Gastrocnemius medialis (tissue), 4 donors: ENCODE results near the gene C1QTNF8. TPM values are rescaled to one million over a fixed set of nuclear protein-coding genes. Genes with fewer than 3 reads are reported as not detected.

Experiments used
- ATAC-seq, 2 donors: fragments of 150-250 bp; one replicate each; pipeline ENCODE4 v1.9.1; 2016
- DNase-seq, 2 donors: peaks; one replicate each; pipeline ENCODE4 v3.0.0-alpha.2; 2019
- H3K27ac ChIP-seq, 4 donors: fragments of 200-600 bp; sonication (generic); 1 replicate in 1 of 4; 2 replicates in 3 of 4; pipeline ENCODE4 v1.5.1; 2016 to 2018; ENCODE audit warnings: mild to moderate bottlenecking in 2 of 4, moderate library complexity in 1 of 4
- H3K27me3 ChIP-seq, 3 donors: fragments of 200-600 bp; sonication (generic) in 2 of 3; 1 replicate in 1 of 3; 2 replicates in 2 of 3; pipeline versions ENCODE4 v1.5.1 to v1.6.0; 2016 to 2019; ENCODE audit warnings: mild to moderate bottlenecking in 1 of 3, moderate library complexity in 1 of 3
- H3K36me3 ChIP-seq, 2 donors: fragments of 200-600 bp; sonication (generic) in 1 of 2; one replicate each; pipeline ENCODE4 v1.5.1; 2017 to 2018
- H3K4me1 ChIP-seq, 2 donors: fragments of 200-600 bp; sonication (generic) in 1 of 2; one replicate each; pipeline ENCODE4 v1.5.1; 2016 to 2017; ENCODE audit warnings: mild to moderate bottlenecking in 2 of 2
- H3K4me3 ChIP-seq, 4 donors: fragments of 200-600 bp; sonication (generic) in 3 of 4; 1 replicate in 1 of 4; 2 replicates in 3 of 4; pipeline ENCODE4 v1.5.1; 2016 to 2019; ENCODE audit warnings: mild to moderate bottlenecking in 2 of 4
- H3K9me3 ChIP-seq, 3 donors: fragments of 200-600 bp; sonication (generic) in 2 of 3; 1 replicate in 1 of 3; 2 replicates in 2 of 3; pipeline ENCODE4 v1.5.1; 2016 to 2019
- POLR2A ChIP-seq, 2 donors: fragments of 450-650 bp; IDR thresholded peaks; one replicate each; pipeline ENCODE4 v1.6.1; 2017; ENCODE audit warnings: antibody characterized with exemption in 2 of 2, mild to moderate bottlenecking in 2 of 2, moderate library complexity in 2 of 2
- in situ Hi-C, 4 donors: fragments of 200-750 bp; cut with MboI; loops; one replicate each; pipeline versions ENCODE4 v1.15.0 to v1.8.0; 2017; ENCODE audit warnings: low sequenced_read_pairs in 4 of 4
- intact Hi-C: fragments of 100-400 bp; cut with DNase I; formaldehyde crosslinking; loops from one replicate; pipeline ENCODE4 v1.15.1; 2023; ENCODE audit warnings: low total_unique reads
- total RNA-seq, 4 donors: library from RNA; depleted of rRNA; stranded (reverse); fragments of >200 nt; gene quantifications; one replicate each; pipeline versions ENCODE4 v1.1.0 to v1.2.3, GENCODE V29; 2016
- TF ChIP-seq, protein P1 (sequence below), 5 experiments: fragments of 450-650 bp in 3 of 5; fragments of 200-600 bp in 2 of 5; sonication (generic) in 2 of 5; IDR thresholded peaks in 4 of 5; conservative IDR thresholded peaks in 1 of 5; 1 replicate in 4 of 5; 2 replicates in 1 of 5; pipeline ENCODE4 v1.5.1; 2016 to 2019; ENCODE audit warnings: antibody characterized with exemption in 5 of 5, mild to moderate bottlenecking in 3 of 5, moderate library complexity in 3 of 5

C1QTNF8 gene
- total RNA-seq, 4 donors from 2014 or later = not detected

DNA sequence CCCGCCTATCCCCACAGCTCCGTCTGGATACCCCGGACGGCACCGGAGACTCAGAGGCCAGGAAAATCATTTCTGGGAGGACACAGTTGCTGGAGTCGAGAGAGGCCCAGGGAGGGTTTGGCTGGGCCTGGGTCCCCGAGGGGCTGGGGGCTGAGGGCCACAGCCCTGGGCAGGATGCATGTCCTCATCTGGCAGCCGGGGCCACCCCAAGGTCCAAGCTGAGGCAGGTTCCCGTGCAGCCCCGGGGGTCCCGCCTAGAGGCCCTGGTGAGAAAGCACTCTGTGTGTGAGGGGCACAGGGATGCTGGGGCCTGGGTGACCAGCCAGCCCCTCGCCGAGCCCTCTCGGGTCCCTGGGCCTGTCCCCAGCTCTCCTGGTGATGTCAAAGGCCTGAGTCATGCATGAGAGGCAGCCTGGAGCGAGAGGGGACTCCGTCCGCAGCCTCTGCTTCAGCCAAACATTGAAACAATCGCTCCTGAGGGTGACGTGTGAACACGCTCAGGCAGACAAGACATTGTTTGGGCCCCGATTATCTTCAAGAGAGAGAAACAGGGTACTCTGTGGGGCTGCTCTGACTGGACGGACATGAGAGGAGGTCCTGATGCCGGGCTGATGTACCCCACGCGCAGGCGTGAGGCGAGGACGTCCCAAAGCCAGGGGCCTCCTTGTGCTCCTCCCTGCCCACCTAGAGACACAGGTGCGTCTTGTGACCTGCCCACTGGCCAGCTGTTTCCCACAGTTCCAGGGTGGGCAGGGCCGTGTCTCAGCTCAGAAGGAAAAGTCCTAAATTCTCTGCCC lies 25.8 kb upstream of the C1QTNF8 start:
- no peak overlapping the region for H3K4me3 ChIP-seq
- in situ Hi-C loops = no loop called here
- H3K36me3 ChIP-seq = no peaks in the 10 kb centered on the region
- H3K27ac ChIP-seq = no peak overlapping the region
- no peaks in the 10 kb centered on the region for H3K4me1 ChIP-seq
- DNase-seq = no peak
- intact Hi-C loops = no loop called here
- no peaks in the 10 kb centered on the region for H3K9me3 ChIP-seq
- no peak for ATAC-seq
- no peak for TF ChIP-seq POLR2A (IDR thresholded peaks at IDR 0.05)
- TF ChIP-seq, protein P1, sequence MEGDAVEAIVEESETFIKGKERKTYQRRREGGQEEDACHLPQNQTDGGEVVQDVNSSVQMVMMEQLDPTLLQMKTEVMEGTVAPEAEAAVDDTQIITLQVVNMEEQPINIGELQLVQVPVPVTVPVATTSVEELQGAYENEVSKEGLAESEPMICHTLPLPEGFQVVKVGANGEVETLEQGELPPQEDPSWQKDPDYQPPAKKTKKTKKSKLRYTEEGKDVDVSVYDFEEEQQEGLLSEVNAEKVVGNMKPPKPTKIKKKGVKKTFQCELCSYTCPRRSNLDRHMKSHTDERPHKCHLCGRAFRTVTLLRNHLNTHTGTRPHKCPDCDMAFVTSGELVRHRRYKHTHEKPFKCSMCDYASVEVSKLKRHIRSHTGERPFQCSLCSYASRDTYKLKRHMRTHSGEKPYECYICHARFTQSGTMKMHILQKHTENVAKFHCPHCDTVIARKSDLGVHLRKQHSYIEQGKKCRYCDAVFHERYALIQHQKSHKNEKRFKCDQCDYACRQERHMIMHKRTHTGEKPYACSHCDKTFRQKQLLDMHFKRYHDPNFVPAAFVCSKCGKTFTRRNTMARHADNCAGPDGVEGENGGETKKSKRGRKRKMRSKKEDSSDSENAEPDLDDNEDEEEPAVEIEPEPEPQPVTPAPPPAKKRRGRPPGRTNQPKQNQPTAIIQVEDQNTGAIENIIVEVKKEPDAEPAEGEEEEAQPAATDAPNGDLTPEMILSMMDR (IDR thresholded peaks at IDR 0.05 in 4 of 5, conservative IDR thresholded peaks at IDR 0.05 in 1 of 5) = no peak
- peaks cover 13 to 25% (median 18%) of the 10 kb centered on the region in 3 donors for H3K27me3 ChIP-seq

DNA sequence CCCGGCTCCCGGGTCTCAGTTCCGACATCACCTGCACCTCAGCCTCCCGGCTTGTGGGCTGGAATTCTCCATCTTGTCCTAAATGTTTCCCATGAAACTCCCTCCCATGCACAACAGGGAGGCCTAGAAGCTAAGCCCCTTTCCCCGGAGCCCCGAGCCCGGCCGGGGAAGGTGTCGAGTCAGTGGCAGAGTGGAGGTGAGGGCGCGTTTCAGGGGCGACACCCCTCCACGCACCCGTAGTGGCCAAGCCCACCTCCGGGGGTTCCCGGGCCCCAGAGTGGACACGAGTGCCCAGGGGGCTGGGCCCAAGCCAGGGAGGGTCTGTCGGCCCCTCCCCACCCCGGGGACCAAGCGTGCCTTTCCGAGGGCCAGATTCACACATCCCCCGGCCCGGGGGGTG lies 25.0 kb upstream of the C1QTNF8 start:
- no peaks in the 10 kb centered on the region for H3K9me3 ChIP-seq
- intact Hi-C loops = no loop called here
- H3K4me1 ChIP-seq = no peaks in the 10 kb centered on the region
- peaks cover 13 to 25% (median 18%) of the 10 kb centered on the region in 3 donors for H3K27me3 ChIP-seq
- in situ Hi-C loops = no loop called here
- DNase-seq (no peak), ATAC-seq (no peak)
- no peak overlapping the region for H3K4me3 ChIP-seq
- no peaks in the 10 kb centered on the region for H3K36me3 ChIP-seq
- H3K27ac ChIP-seq = no peak overlapping the region
- TF ChIP-seq, protein P1 (IDR thresholded peaks at IDR 0.05 in 4 of 5, conservative IDR thresholded peaks at IDR 0.05 in 1 of 5) = no peak
- no peak for TF ChIP-seq POLR2A (IDR thresholded peaks at IDR 0.05)

DNA sequence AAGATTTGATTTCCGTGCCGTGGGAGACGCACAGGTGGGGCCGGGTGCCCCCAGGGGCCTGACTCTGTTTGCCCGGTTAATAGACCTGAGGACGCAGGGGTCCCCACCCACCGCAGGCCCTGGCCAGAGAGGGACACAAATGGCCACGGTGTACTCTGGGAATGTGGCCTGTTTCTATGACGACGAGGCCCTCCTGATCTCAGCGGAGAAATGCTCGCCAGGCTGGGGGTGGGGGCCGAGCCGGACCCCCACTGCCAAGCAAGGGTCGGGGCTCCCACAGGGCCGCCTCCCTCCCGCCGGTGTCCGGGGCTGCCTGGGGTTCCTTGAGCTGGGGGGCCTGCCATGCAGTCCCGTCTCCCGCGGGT lies 24.5 kb upstream of the C1QTNF8 start:
- TF ChIP-seq, protein P1 (IDR thresholded peaks at IDR 0.05 in 4 of 5, conservative IDR thresholded peaks at IDR 0.05 in 1 of 5) = no peak
- TF ChIP-seq POLR2A (IDR thresholded peaks at IDR 0.05) = no peak
- H3K27me3 ChIP-seq = peaks cover 13 to 25% (median 18%) of the 10 kb centered on the region in 3 donors
- intact Hi-C loops = no loop called here

DNA sequence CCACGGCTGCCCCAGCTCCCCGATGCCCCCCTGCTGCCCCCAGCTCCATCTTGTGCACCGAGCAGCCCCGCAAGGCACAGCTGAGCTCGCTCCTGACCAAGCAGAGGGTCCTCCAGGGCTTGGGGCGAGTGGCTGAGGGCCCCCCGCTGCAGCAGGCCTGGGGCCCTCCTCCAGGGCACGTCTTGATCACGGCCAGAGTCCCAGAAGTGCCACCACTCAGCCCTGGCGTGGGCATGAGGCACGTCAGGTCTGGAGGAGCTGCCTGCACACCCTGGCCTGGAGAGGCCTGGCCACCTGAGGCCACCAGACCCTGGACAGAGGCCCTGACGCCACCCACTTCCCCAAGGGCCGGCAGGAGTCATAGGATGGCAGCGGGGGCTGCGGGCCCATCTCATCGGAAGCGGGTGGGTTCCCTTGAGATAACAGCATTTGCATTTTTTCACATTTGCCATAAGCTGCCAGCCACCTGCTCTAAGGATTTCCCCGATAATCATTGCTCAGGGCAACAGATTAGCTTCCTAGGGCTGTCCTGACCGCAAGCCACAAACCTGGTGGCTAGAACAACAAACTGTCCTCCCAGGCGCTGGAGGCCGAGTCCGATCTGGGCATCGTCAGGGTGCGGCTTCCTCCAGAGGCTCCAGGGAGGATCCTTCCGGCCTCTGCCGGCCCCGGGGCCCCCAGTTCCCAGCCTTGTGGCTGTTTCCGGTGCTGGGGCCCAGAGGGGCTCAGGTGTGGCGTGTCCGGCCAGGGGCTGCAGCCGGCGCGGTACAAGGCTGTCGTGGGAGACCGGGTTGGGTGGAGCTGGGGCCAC lies 23.9 kb upstream of the C1QTNF8 start:
- intact Hi-C loops = no loop called here
- Histone ChIP-seq H3K36me3 (no peaks in the 10 kb centered on the region), H3K4me1 (no peaks in the 10 kb centered on the region), H3K9me3 (no peaks in the 10 kb centered on the region), H3K4me3 (no peak overlapping the region), H3K27ac (no peak overlapping the region), H3K27me3 (peaks cover 13 to 27% (median 24%) of the 10 kb centered on the region in 3 donors)
- TF ChIP-seq POLR2A (IDR thresholded peaks at IDR 0.05) = no peak
- TF ChIP-seq, protein P1 (IDR thresholded peaks at IDR 0.05 in 4 of 5, conservative IDR thresholded peaks at IDR 0.05 in 1 of 5) = no peak
- DNase-seq (no peak), ATAC-seq (no peak)
- in situ Hi-C loops = no loop called here

More for the DNA sequence above, 24.5 kb upstream of the C1QTNF8 start:
- no peak overlapping the region for H3K27ac ChIP-seq
- no peak overlapping the region for H3K4me3 ChIP-seq
- no peaks in the 10 kb centered on the region for H3K36me3 ChIP-seq
- in situ Hi-C loops = no loop called here
- no peaks in the 10 kb centered on the region for H3K4me1 ChIP-seq
- ATAC-seq (no peak), DNase-seq (no peak)
- no peaks in the 10 kb centered on the region for H3K9me3 ChIP-seq
